ENCODE measurements around the gene ZNF225.
A peak's percentile ranks its signal among the peaks of the same experiment; 100 is the strongest.

ZNF225 gene

GRCh38 chr19:44141191-44142058 lies 28.2 kb downstream of the ZNF225 start, which contains the start of gene ZNF234 (continued):
- TF ChIP-seq ZNF274 (IDR thresholded peaks at IDR 0.05; ENCODE audit: low read length) = no peak
- no peak for TF ChIP-seq ZNF274 (tag by site-specific recombination; IDR thresholded peaks at IDR 0.05; ENCODE audit: borderline replicate concordance)
- no peak for TF ChIP-seq ZNF521 (tag by site-specific recombination; IDR thresholded peaks at IDR 0.05)
- TF ChIP-seq ZNF530 (tag by site-specific recombination; IDR thresholded peaks at IDR 0.05; ENCODE audit: low read depth) = peak; percentile 56; the same call in 1 of the 2 replicates
- no peak for TF ChIP-seq ZNF19 (tag by site-specific recombination; IDR thresholded peaks at IDR 0.05; ENCODE audit: low read depth)
- TF ChIP-seq, protein P1, sequence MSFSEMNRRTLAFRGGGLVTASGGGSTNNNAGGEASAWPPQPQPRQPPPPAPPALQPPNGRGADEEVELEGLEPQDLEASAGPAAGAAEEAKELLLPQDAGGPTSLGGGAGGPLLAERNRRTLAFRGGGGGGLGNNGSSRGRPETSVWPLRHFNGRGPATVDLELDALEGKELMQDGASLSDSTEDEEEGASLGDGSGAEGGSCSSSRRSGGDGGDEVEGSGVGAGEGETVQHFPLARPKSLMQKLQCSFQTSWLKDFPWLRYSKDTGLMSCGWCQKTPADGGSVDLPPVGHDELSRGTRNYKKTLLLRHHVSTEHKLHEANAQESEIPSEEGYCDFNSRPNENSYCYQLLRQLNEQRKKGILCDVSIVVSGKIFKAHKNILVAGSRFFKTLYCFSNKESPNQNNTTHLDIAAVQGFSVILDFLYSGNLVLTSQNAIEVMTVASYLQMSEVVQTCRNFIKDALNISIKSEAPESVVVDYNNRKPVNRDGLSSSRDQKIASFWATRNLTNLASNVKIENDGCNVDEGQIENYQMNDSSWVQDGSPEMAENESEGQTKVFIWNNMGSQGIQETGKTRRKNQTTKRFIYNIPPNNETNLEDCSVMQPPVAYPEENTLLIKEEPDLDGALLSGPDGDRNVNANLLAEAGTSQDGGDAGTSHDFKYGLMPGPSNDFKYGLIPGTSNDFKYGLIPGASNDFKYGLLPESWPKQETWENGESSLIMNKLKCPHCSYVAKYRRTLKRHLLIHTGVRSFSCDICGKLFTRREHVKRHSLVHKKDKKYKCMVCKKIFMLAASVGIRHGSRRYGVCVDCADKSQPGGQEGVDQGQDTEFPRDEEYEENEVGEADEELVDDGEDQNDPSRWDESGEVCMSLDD (tag by site-specific recombination; IDR thresholded peaks at IDR 0.05) = peak; percentile 96
- TF ChIP-seq ZNF426 (tag by site-specific recombination; IDR thresholded peaks at IDR 0.05) = no peak
- TF ChIP-seq ZNF548 (tag by site-specific recombination; IDR thresholded peaks at IDR 0.05) = 0 out of 2 replicates have a peak, but pooled peaks have one; percentile 16
- TF ChIP-seq, protein P2, sequence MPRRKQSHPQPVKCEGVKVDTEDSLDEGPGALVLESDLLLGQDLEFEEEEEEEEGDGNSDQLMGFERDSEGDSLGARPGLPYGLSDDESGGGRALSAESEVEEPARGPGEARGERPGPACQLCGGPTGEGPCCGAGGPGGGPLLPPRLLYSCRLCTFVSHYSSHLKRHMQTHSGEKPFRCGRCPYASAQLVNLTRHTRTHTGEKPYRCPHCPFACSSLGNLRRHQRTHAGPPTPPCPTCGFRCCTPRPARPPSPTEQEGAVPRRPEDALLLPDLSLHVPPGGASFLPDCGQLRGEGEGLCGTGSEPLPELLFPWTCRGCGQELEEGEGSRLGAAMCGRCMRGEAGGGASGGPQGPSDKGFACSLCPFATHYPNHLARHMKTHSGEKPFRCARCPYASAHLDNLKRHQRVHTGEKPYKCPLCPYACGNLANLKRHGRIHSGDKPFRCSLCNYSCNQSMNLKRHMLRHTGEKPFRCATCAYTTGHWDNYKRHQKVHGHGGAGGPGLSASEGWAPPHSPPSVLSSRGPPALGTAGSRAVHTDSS (tag by site-specific recombination; IDR thresholded peaks at IDR 0.05) = peak; percentile 43; the same call in 1 of the 2 replicates
- TF ChIP-seq ZNF558 (tag by site-specific recombination; IDR thresholded peaks at IDR 0.05) = 0 out of 2 replicates have a peak, but pooled peaks have one; percentile 45
- TF ChIP-seq KLF16 (tag by site-specific recombination; IDR thresholded peaks at IDR 0.05) = peak; percentile 58
- TF ChIP-seq ZNF121 (tag by site-specific recombination; IDR thresholded peaks at IDR 0.05) = peak; percentile 97
- TF ChIP-seq, protein P3, sequence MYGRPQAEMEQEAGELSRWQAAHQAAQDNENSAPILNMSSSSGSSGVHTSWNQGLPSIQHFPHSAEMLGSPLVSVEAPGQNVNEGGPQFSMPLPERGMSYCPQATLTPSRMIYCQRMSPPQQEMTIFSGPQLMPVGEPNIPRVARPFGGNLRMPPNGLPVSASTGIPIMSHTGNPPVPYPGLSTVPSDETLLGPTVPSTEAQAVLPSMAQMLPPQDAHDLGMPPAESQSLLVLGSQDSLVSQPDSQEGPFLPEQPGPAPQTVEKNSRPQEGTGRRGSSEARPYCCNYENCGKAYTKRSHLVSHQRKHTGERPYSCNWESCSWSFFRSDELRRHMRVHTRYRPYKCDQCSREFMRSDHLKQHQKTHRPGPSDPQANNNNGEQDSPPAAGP (tag by site-specific recombination; IDR thresholded peaks at IDR 0.05) = peak; percentile 87
- TF ChIP-seq AEBP2 (tag by site-specific recombination; IDR thresholded peaks at IDR 0.05; ENCODE audit: borderline replicate concordance) = no peak
- TF ChIP-seq KLF8 (tag by site-specific recombination; IDR thresholded peaks at IDR 0.05) = peak; percentile 77
- TF ChIP-seq, protein P4, sequence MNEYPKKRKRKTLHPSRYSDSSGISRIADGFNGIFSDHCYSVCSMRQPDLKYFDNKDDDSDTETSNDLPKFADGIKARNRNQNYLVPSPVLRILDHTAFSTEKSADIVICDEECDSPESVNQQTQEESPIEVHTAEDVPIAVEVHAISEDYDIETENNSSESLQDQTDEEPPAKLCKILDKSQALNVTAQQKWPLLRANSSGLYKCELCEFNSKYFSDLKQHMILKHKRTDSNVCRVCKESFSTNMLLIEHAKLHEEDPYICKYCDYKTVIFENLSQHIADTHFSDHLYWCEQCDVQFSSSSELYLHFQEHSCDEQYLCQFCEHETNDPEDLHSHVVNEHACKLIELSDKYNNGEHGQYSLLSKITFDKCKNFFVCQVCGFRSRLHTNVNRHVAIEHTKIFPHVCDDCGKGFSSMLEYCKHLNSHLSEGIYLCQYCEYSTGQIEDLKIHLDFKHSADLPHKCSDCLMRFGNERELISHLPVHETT (tag by site-specific recombination; IDR thresholded peaks at IDR 0.05) = no peak
- TF ChIP-seq ZNF239 (tag by site-specific recombination; IDR thresholded peaks at IDR 0.05) = no peak
- TF ChIP-seq ZNF623 (tag by site-specific recombination; IDR thresholded peaks at IDR 0.05) = peak; percentile 16
- TF ChIP-seq KLF10 (tag by site-specific recombination; IDR thresholded peaks at IDR 0.05) = peak; percentile 27; the same call in 1 of the 2 replicates
- TF ChIP-seq ZBTB17 (tag by site-specific recombination; IDR thresholded peaks at IDR 0.05) = peak; percentile 100
- no peak for TF ChIP-seq ZNF48 (tag by site-specific recombination; IDR thresholded peaks at IDR 0.05)
- TF ChIP-seq GLIS1 (tag by site-specific recombination; IDR thresholded peaks at IDR 0.05) = peak; percentile 94
- TF ChIP-seq, protein P5, sequence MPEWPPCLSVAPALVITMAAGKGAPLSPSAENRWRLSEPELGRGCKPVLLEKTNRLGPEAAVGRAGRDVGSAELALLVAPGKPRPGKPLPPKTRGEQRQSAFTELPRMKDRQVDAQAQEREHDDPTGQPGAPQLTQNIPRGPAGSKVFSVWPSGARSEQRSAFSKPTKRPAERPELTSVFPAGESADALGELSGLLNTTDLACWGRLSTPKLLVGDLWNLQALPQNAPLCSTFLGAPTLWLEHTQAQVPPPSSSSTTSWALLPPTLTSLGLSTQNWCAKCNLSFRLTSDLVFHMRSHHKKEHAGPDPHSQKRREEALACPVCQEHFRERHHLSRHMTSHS (tag by site-specific recombination; IDR thresholded peaks at IDR 0.05) = 0 out of 2 replicates have a peak, but pooled peaks have one; percentile 33
- peak; percentile 65; the same call in 1 of the 2 replicates for TF ChIP-seq REPIN1 (tag by site-specific recombination; IDR thresholded peaks at IDR 0.05; ENCODE audit: low read depth)
- TF ChIP-seq KLF1 (tag by site-specific recombination; IDR thresholded peaks at IDR 0.05) = peak; percentile 54

Measured in HEK293 (cell line).